ENCODE results near the gene METAP1D.

- no peak for TF ChIP-seq EZH2phosphoT487 (conservative IDR thresholded peaks at IDR 0.05; ENCODE audit: low read length)
- no peak for TF ChIP-seq CTCF (IDR thresholded peaks at IDR 0.05; ENCODE audit: insufficient read depth, low read length, poor library complexity, severe bottlenecking)
Measured at GRCh38 chr2:171966688-171967087, 33.1 kb upstream of the METAP1D start.
